ENCODE data around the gene XRCC4. TPM values are rescaled to one million over a fixed set of nuclear protein-coding genes. Genes with fewer than 3 reads are reported as not detected.

XRCC4 gene
- total RNA-seq, 1 donor from 2014 or later, result 45.6 TPM

DNA sequence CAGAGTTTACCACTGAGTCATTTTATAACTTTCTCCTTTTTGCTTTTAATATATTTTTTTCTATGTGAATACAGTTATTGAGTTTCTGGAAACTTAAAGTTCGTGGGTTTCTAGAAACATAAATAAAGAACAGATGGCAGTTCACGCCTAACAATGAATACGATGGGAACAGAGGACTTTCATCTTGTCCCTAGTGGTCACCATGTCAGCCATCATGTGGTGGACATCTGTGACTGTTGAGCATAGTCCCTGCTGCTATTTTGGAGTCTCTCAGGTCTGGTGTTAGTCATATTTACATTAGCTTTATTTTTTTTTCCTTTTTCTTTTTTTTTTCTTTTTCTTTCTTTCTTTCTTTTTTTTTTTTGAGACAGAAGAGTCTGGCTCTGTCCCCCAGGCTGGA lies 85.3 kb downstream of the XRCC4 start:
- Histone ChIP-seq H3K27me3 (no peaks in the 10 kb centered on the region), H4K20me1 (ENCODE audit: low read depth) (no peaks in the 10 kb centered on the region), H3K79me2 (ENCODE audit: low read depth) (no peaks in the 10 kb centered on the region), H3K9ac (no peak overlapping the region), H3K4me3 (no peak overlapping the region), H3K4me2 (no peak overlapping the region), H2AFZ (replicated peaks) (no peak overlapping the region), H3F3A (ENCODE audit: low read depth) (no peaks in the 10 kb centered on the region), H3K27ac (no peak overlapping the region), H3K36me3 (no peaks in the 10 kb centered on the region), H3K4me1 (no peaks in the 10 kb centered on the region), H3K9me3 (ENCODE audit: low read depth) (no peaks in the 10 kb centered on the region)
- Mint-ChIP-seq H3K27me3 (ENCODE audit: insufficient read depth, low read depth) (no peaks in the 10 kb centered on the region), H3K27ac (no peak overlapping the region), H3K9me3 (peaks cover 2% of the 10 kb centered on the region), H3K4me1 (peaks cover 2% of the 10 kb centered on the region), H3K36me3 (no peaks in the 10 kb centered on the region), H3K4me3 (no peak overlapping the region)
- no peak for DNase-seq (ENCODE audit: low spot score)
- TF ChIP-seq EZH2phosphoT487 (IDR thresholded peaks at IDR 0.05) (no peak), EZH2 (IDR thresholded peaks at IDR 0.05) (no peak)
- TF ChIP-seq, protein P1, sequence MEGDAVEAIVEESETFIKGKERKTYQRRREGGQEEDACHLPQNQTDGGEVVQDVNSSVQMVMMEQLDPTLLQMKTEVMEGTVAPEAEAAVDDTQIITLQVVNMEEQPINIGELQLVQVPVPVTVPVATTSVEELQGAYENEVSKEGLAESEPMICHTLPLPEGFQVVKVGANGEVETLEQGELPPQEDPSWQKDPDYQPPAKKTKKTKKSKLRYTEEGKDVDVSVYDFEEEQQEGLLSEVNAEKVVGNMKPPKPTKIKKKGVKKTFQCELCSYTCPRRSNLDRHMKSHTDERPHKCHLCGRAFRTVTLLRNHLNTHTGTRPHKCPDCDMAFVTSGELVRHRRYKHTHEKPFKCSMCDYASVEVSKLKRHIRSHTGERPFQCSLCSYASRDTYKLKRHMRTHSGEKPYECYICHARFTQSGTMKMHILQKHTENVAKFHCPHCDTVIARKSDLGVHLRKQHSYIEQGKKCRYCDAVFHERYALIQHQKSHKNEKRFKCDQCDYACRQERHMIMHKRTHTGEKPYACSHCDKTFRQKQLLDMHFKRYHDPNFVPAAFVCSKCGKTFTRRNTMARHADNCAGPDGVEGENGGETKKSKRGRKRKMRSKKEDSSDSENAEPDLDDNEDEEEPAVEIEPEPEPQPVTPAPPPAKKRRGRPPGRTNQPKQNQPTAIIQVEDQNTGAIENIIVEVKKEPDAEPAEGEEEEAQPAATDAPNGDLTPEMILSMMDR (IDR thresholded peaks at IDR 0.05), result no peak

DNA sequence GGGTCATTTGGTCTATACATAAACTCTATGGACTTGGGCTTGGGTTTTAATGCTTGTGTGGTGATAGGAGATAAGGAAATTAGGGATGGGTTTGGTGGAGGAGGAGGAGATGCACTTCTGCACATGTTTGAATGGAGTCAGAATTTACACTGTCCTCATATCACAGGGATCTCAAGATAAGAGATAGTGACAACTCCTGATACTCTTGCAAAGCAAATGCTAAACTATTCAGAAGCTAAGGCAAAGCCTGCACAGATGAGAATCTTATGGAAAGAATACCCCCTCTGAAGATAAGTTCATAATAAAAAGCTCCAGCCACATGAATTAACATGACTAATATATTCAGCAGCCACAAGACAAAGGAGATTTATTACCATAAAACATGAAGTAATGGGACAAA lies 90.2 kb downstream of the XRCC4 start:
- Mint-ChIP-seq H3K4me1 (peaks cover 4% of the 10 kb centered on the region), H3K27me3 (ENCODE audit: insufficient read depth, low read depth) (no peaks in the 10 kb centered on the region), H3K27ac (no peak overlapping the region), H3K4me3 (no peak overlapping the region), H3K9me3 (no peaks in the 10 kb centered on the region), H3K36me3 (no peaks in the 10 kb centered on the region)
- H3K36me3 ChIP-seq, result no peaks in the 10 kb centered on the region
- H3K79me2 ChIP-seq (ENCODE audit: low read depth), result no peaks in the 10 kb centered on the region
- TF ChIP-seq, protein P1 (IDR thresholded peaks at IDR 0.05), result no peak
- no peak for TF ChIP-seq EZH2 (IDR thresholded peaks at IDR 0.05)
- TF ChIP-seq EZH2phosphoT487 (IDR thresholded peaks at IDR 0.05), result no peak
- no peak overlapping the region for H3K9ac ChIP-seq
- H3K4me3 ChIP-seq, result no peak overlapping the region
- peaks cover 7% of the 10 kb centered on the region for H3K4me1 ChIP-seq
- H3K27me3 ChIP-seq, result no peaks in the 10 kb centered on the region
- no peaks in the 10 kb centered on the region for H4K20me1 ChIP-seq (ENCODE audit: low read depth)
- H3K27ac ChIP-seq, result no peak overlapping the region
- no peaks in the 10 kb centered on the region for H3K9me3 ChIP-seq (ENCODE audit: low read depth)
- DNase-seq (ENCODE audit: low spot score), result no peak
- H3F3A ChIP-seq (ENCODE audit: low read depth), result no peaks in the 10 kb centered on the region
- no peak overlapping the region for H3K4me2 ChIP-seq
- H2AFZ ChIP-seq (replicated peaks), result no peak overlapping the region

DNA sequence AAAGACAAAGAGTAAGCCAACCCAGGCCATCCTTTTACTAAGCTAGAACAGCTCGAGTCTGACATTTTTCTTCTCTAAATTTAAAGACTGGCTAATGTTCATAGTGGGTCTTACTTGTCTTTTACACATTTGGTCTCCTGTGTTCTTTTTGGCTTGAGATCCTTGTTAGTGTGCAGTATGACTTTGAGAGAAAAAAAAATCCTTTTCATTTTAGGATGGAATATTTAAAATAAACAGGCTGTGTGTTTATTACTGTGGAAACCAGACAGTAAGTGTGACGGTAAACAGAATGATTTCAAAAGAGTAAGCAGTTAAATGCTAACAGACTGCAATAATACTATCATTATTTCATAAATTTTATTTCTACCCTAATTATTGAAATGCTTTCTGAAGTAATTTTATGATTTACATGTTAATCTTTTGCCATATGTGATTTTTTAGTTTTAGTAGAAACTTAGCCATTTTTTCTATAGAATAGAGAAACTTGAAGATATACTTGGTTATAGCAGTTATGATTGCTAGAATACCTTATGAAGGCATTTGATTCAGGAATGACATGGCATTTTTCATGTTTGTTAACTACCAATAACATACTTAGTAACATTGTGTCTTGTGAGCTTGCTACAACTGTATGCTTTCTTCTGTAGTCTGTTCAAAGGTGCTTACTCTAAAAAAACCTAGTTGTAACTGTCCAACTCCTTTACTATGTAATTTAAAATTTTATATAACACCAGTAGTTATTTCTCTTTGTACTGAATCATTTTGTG lies 92.4 kb downstream of the XRCC4 start:
- Histone ChIP-seq H3K4me2 (no peak overlapping the region), H3K9me3 (ENCODE audit: low read depth) (no peaks in the 10 kb centered on the region), H3K36me3 (no peaks in the 10 kb centered on the region), H3K27ac (no peak overlapping the region), H3F3A (ENCODE audit: low read depth) (no peaks in the 10 kb centered on the region), H2AFZ (replicated peaks) (no peak overlapping the region), H3K9ac (no peak overlapping the region), H3K4me1 (peaks cover 7% of the 10 kb centered on the region), H3K27me3 (no peaks in the 10 kb centered on the region), H3K4me3 (no peak overlapping the region), H3K79me2 (ENCODE audit: low read depth) (no peaks in the 10 kb centered on the region), H4K20me1 (ENCODE audit: low read depth) (no peaks in the 10 kb centered on the region)
- no peak overlapping the region for H3K27ac Mint-ChIP-seq
- no peak overlapping the region for H3K4me3 Mint-ChIP-seq
- peaks cover 2% of the 10 kb centered on the region for H3K4me1 Mint-ChIP-seq
- H3K36me3 Mint-ChIP-seq, result no peaks in the 10 kb centered on the region
- DNase-seq (ENCODE audit: low spot score), result no peak
- H3K9me3 Mint-ChIP-seq, result no peaks in the 10 kb centered on the region
- no peaks in the 10 kb centered on the region for H3K27me3 Mint-ChIP-seq (ENCODE audit: insufficient read depth, low read depth)
- no peak for TF ChIP-seq EZH2phosphoT487 (IDR thresholded peaks at IDR 0.05)
- TF ChIP-seq, protein P1 (IDR thresholded peaks at IDR 0.05), result no peak
- TF ChIP-seq EZH2 (IDR thresholded peaks at IDR 0.05), result no peak

All from neural progenitor cell (in vitro differentiated cells).